OCI-M2 (cell line): ENCODE measurements around the gene ASIP.
A peak's percentile ranks its signal among the peaks of the same experiment; 100 is the strongest.
"Not testable (repeated sequence)": the region's sequence is repeated elsewhere in the genome, so short reads cannot be mapped to it uniquely, and the experiment has no call there.

ENCODE experiments used
- DNase-seq: peaks from one replicate; lab custom pipeline; 2025; ENCODE audit not compliant: unreplicated experiment; lab: John Stamatoyannopoulos, UW

ASIP gene

GRCh38 chr20:34282041-34282440 is 40.8 kb downstream of the ASIP start:
- no peak for DNase-seq

- no peak for DNase-seq
Measured at GRCh38 chr20:34283844-34284243, 42.6 kb downstream of the ASIP start.

- no peak for DNase-seq
Measured at GRCh38 chr20:34285450-34285849, 44.2 kb downstream of the ASIP start.

GRCh38 chr20:34287500-34287899 is 46.3 kb downstream of the ASIP start:
- DNase-seq, result not testable (repeated sequence)

GRCh38 chr20:34290471-34290870 is 49.2 kb downstream of the ASIP start:
- DNase-seq, result no peak

GRCh38 chr20:34292496-34292895 is 51.3 kb downstream of the ASIP start:
- no peak for DNase-seq

- DNase-seq, result no peak
Measured at GRCh38 chr20:34293119-34293518, 51.9 kb downstream of the ASIP start.

GRCh38 chr20:34293589-34293988 is 52.4 kb downstream of the ASIP start:
- DNase-seq, result no peak

- no peak for DNase-seq
Measured at GRCh38 chr20:34294563-34294962, 53.3 kb downstream of the ASIP start.

- DNase-seq, result no peak
Measured at GRCh38 chr20:34295284-34295683, 54.1 kb downstream of the ASIP start.

- DNase-seq, result no peak
Measured at GRCh38 chr20:34296468-34296867, 55.2 kb downstream of the ASIP start.

GRCh38 chr20:34298294-34298784 is 57.1 kb downstream of the ASIP start:
- not testable (repeated sequence) for DNase-seq

GRCh38 chr20:34299556-34300255 is 58.5 kb downstream of the ASIP start:
- DNase-seq, result no peak

GRCh38 chr20:34300256-34300806 is 59.1 kb downstream of the ASIP start:
- no peak for DNase-seq

GRCh38 chr20:34300809-34301586 is 59.8 kb downstream of the ASIP start:
- no peak for DNase-seq

GRCh38 chr20:34301587-34302311 is 60.5 kb downstream of the ASIP start:
- DNase-seq, result no peak

- no peak for DNase-seq
Measured at GRCh38 chr20:34302312-34302722, 61.1 kb downstream of the ASIP start.

GRCh38 chr20:34302723-34303533 is 61.7 kb downstream of the ASIP start, which contains the start of gene AHCY:
Gene AHCY, minus strand, starts transcription at chr20:34303355. Its CDS starts 85 bp downstream, at chr20:34303270.
- DNase-seq, result peak; percentile 89

GRCh38 chr20:34305333-34306230 is 64.4 kb downstream of the ASIP start:
- DNase-seq, result no peak
